Lower leg skin (tissue), 4 donors: Measurements from ENCODE around the gene MICU1. TPM values are rescaled to one million over a fixed set of nuclear protein-coding genes. Genes with fewer than 3 reads are reported as not detected.

ENCODE experiments used
- DNase-seq, 2 donors: peaks; one replicate each; pipeline ENCODE4 v3.0.0-alpha.2; 2019; ENCODE audit warnings: low spot score in 2 of 2
- H3K4me3 ChIP-seq: fragments of 200-600 bp; sonication (generic); 2 replicates; pipeline ENCODE4 v1.5.1; 2017; ENCODE audit warnings: mild to moderate bottlenecking, low read depth; ENCODE audit not compliant: poor library complexity, severe bottlenecking
- POLR2A ChIP-seq, 2 donors: fragments of 450-650 bp; IDR thresholded peaks; one replicate each; pipeline ENCODE4 v1.6.1; 2016 to 2017; ENCODE audit warnings: antibody characterized with exemption in 2 of 2, mild to moderate bottlenecking in 1 of 2, moderate library complexity in 1 of 2
- WGBS, 2 donors: methylation state at CpG; one replicate each; pipeline ENCODE4 v1.1.5; 2018; 5-methylcytosine and 5-hydroxymethylcytosine counted together
- intact Hi-C: fragments of 100-400 bp; cut with DNase I; formaldehyde crosslinking; loops from one replicate; pipeline ENCODE4 v1.15.0; 2023; ENCODE audit warnings: low total_unique reads
- total RNA-seq, 4 donors: library from RNA; depleted of rRNA; stranded (reverse); fragments of >200 nt; gene quantifications; one replicate each; pipeline ENCODE4 v1.1.0, GENCODE V29; 2016
- TF ChIP-seq, protein P1 (sequence below), 3 donors: fragments of 450-650 bp; IDR thresholded peaks; one replicate each; pipeline ENCODE4 v1.5.1; 2016; ENCODE audit warnings: antibody characterized with exemption in 3 of 3, mild to moderate bottlenecking in 3 of 3, moderate library complexity in 2 of 3

MICU1 gene
- total RNA-seq, 4 donors from 2014 or later = 36.8 to 54.6 (median 46.8) TPM

DNA sequence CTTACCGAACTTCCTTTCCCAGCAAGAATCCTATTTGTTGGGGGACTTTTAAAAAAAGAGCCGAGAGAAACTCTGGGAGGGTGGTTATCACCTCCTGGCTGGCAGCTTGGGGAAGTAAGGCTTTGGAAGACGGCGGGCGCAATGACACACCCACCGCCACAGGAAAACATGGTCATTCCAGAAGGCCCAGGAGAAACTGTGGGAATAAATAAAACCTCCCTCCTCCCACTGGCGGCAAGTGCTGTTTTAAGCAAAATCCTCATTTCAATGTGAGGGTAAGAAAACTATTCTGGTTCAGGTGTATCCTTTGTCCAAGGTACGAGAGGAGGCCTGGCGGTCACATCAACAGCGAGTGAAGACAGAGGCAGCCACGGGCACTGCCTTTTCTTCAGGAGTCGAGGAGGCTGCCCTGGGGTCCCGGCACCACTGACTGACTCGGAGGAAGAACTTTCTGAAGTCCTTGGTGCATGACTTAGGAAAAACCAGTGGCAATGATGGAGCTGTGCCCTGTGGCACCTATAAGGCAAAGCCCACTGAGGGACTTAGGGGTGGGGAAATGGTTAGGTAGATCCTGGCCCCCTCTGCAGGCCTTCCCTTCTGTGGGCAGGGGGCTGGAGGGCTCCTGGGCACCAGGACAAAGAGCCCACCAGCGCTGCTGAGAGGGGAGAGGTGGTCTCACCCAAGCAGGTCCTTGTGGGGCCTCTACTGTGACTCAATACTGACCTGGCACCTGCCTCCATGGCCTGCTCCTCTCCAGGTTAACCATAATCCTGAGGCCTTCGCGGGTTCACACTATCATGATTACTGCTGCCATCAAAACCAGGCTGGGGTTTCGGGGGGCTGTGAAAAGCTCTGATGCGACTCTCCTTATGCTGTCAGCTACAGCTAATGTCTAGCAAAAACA is 292.5 kb downstream of the MICU1 start:
- TF ChIP-seq POLR2A (IDR thresholded peaks at IDR 0.05) = no peak
- TF ChIP-seq, protein P1, sequence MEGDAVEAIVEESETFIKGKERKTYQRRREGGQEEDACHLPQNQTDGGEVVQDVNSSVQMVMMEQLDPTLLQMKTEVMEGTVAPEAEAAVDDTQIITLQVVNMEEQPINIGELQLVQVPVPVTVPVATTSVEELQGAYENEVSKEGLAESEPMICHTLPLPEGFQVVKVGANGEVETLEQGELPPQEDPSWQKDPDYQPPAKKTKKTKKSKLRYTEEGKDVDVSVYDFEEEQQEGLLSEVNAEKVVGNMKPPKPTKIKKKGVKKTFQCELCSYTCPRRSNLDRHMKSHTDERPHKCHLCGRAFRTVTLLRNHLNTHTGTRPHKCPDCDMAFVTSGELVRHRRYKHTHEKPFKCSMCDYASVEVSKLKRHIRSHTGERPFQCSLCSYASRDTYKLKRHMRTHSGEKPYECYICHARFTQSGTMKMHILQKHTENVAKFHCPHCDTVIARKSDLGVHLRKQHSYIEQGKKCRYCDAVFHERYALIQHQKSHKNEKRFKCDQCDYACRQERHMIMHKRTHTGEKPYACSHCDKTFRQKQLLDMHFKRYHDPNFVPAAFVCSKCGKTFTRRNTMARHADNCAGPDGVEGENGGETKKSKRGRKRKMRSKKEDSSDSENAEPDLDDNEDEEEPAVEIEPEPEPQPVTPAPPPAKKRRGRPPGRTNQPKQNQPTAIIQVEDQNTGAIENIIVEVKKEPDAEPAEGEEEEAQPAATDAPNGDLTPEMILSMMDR (IDR thresholded peaks at IDR 0.05) = no peak
- 85 to 89% methylated on average over 19 of the region's 19 CpGs for WGBS, 2 donors
- H3K4me3 ChIP-seq = no peak overlapping the region
- DNase-seq = no peak
- intact Hi-C loops = loop anchor here (10.0 kb wide), 3 partner anchors 59 to 379 kb away; partner anchors contain the start of gene DDIT4

DNA sequence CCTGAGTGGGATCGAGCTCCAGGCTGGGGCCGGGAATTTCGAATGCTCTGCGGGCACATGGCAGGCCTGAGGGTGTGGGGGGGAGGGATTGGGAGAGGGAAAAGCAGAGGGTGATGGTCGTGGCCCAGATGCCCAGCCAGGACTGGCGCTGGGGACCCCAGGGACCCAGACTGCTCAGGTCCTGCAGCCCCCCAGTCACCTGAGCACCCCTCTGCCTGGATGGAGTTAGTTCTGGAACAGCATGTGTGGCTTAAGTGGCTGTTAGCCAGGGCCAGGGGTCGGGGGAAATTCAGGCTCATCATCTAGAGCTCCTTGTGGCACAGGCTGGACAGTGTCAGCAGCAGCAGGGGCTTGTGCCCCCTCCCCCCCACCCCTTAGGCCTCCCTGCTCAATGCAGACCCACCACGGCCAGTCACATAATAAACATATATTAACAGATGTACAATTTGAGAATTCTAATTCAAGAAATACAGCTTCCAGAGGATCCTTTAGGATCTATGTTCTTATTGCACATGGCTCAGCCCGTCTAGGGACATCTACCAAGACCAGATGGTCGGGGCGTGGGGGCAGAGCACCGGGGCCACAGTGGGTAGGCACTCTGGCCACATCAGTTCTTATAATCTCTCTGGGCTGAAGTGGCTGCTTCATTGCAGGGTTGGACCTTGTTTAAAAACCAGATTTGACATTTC is 293.3 kb downstream of the MICU1 start:
- TF ChIP-seq, protein P1 (IDR thresholded peaks at IDR 0.05) = no peak
- no peak for TF ChIP-seq POLR2A (IDR thresholded peaks at IDR 0.05)
- WGBS, 2 donors = 50 to 51% methylated on average over 12 of the region's 12 CpGs
- peak in 1 of 2 donors; percentile 87 for DNase-seq
- intact Hi-C loops = loop anchor here (10.0 kb wide), 3 partner anchors 58 to 378 kb away; partner anchors contain the start of gene DDIT4
- no peak overlapping the region for H3K4me3 ChIP-seq

DNA sequence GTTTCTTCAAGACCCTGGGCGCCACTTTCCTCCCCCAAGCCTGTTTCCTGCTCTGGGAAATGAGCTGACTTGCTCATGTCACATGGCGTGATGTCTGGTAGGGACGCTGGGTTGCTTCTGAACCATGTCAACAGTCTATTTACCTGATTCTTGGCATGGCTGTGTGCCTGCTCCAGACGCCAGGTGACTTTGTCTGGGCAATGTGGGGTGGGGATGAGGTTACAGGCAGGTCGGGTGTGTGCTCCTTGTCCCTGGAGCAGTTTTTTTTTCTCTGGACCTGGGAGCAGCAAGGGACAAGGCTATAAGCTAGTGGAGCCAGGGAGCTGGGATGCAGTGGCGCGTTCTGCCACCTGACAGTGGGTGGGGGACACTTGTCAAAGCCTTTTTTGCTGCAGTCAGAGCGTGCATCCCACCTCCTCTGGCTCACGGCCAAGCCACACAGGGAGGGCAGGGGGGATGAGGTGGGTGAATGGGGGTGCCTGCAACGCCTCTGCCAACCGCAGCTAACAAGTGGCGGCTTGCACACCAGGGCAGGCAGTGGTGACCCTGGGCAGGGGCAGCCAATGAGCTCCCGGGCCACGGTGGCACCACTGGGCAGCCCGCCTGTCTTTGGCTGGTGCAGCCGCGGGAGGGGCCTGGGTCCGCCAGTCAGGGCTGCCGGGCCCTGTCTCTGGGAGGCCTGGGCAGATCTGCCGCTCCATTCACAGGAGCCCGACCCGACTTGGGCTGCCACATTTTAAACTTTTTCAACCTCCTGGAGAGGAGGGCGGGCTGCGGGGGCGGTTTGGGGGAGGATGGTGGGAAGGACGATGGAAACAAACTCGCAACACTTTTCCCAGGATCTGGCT is 294.1 kb downstream of the MICU1 start:
- H3K4me3 ChIP-seq = no peak overlapping the region
- WGBS, 2 donors = 5% methylated on average over 19 to 24 of the region's 27 CpGs
- DNase-seq = peak; percentile 82 to 95
- TF ChIP-seq, protein P1 (IDR thresholded peaks at IDR 0.05) = peak in 1 of 3 donors; percentile 6
- no peak for TF ChIP-seq POLR2A (IDR thresholded peaks at IDR 0.05)
- intact Hi-C loops = loop anchor here (10.0 kb wide), 3 partner anchors 57 to 377 kb away; partner anchors contain the start of gene DDIT4

DNA sequence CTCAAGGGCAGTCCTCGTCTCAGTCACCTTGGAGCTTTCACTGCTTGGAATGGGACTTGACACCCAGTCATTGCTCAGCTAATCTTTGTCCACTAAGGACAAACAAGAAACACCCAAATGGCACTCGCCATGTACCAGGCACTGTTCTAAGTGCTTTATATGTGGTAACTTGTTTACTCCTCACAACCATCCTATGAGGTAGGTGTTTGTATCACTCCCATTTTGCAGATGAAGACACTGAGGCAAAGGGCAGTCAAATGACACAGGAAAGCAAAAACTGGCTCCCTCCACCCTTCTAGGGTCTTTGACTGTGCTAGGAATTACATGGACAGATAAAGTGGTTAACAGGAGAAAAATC is 295.8 kb downstream of the MICU1 start:
- TF ChIP-seq POLR2A (IDR thresholded peaks at IDR 0.05) = no peak
- TF ChIP-seq, protein P1 (IDR thresholded peaks at IDR 0.05) = no peak
- DNase-seq = no peak
- 79 to 85% methylated on average over 2 of the region's 2 CpGs for WGBS, 2 donors
- intact Hi-C loops = loop anchor here (10.0 kb wide), 3 partner anchors 55 to 375 kb away; partner anchors contain the start of gene DDIT4
- no peak overlapping the region for H3K4me3 ChIP-seq
